Neural crest cell (in vitro differentiated cells): ENCODE results near the gene RANBP17. TPM values are rescaled to one million over a fixed set of nuclear protein-coding genes. Genes with fewer than 3 reads are reported as not detected.

ENCODE experiments used
- DNase-seq: peaks from one replicate; pipeline ENCODE4 v3.0.0; 2021; ENCODE audit warnings: low read depth, mixed read lengths, low spot score
- H3K27ac Mint-ChIP-seq: one replicate; pipeline ENCODE4 v1.8.0; 2021; ENCODE audit warnings: mild to moderate bottlenecking, mixed read lengths; ENCODE audit not compliant: unreplicated experiment
- H3K27me3 Mint-ChIP-seq: 2 replicates; pipeline ENCODE4 v1.8.0; 2021; ENCODE audit warnings: low read depth, mild to moderate bottlenecking, mixed read lengths
- H3K36me3 Mint-ChIP-seq: 2 replicates; pipeline ENCODE4 v1.8.0; 2021; ENCODE audit warnings: low read depth, mild to moderate bottlenecking, mixed read lengths
- H3K4me1 Mint-ChIP-seq: 2 replicates; pipeline ENCODE4 v1.8.0; 2021; ENCODE audit warnings: mixed read lengths
- H3K4me3 Mint-ChIP-seq: one replicate; pipeline ENCODE4 v1.8.0; 2021; ENCODE audit warnings: mild to moderate bottlenecking, mixed read lengths
- H3K9me3 Mint-ChIP-seq: 2 replicates; pipeline ENCODE4 v1.8.0; 2021; ENCODE audit warnings: mixed read lengths
- CTCF ChIP-seq: fragments of 200-600 bp; sonication (generic); conservative IDR thresholded peaks from 2 replicates; pipeline ENCODE4 v1.5.0; 2021; ENCODE audit warnings: antibody characterized with exemption, mild to moderate bottlenecking
- total RNA-seq: library from RNA; stranded (reverse); gene quantifications from 2 replicates; pipeline ENCODE4 v1.2.1, GENCODE V29; 2021

Gene RANBP17
- total RNA-seq, 1 donor from 2014 or later: 26.9 TPM

- no peak for TF ChIP-seq CTCF
- Mint-ChIP-seq H3K4me3 (no peak overlapping the region), H3K4me1 (no peaks in the 10 kb centered on the region), H3K36me3 (peaks cover 3% of the 10 kb centered on the region), H3K27ac (no peak overlapping the region), H3K9me3 (peaks cover 3% of the 10 kb centered on the region), H3K27me3 (no peaks in the 10 kb centered on the region)
- DNase-seq: no peak
These were observed 276.1 kb downstream of the RANBP17 start for GRCh38 chr5:171137768-171138525.

- no peaks in the 10 kb centered on the region for H3K4me1 Mint-ChIP-seq
- peaks cover 3% of the 10 kb centered on the region for H3K9me3 Mint-ChIP-seq
- no peak for TF ChIP-seq CTCF
- no peaks in the 10 kb centered on the region for H3K27me3 Mint-ChIP-seq
- no peak overlapping the region for H3K4me3 Mint-ChIP-seq
- peaks cover 3% of the 10 kb centered on the region for H3K36me3 Mint-ChIP-seq
- DNase-seq: no peak
- no peak overlapping the region for H3K27ac Mint-ChIP-seq
These were observed 277.4 kb downstream of the RANBP17 start for GRCh38 chr5:171139227-171139626.

- Mint-ChIP-seq H3K9me3 (peaks cover 3% of the 10 kb centered on the region), H3K4me3 (no peak overlapping the region)
- DNase-seq: no peak
These were observed 280.8 kb downstream of the RANBP17 start for GRCh38 chr5:171142617-171143016.

GRCh38 chr5:171143171-171143570, 281.4 kb downstream of the RANBP17 start:
- Mint-ChIP-seq H3K4me3 (no peak overlapping the region), H3K27me3 (no peaks in the 10 kb centered on the region), H3K4me1 (no peaks in the 10 kb centered on the region), H3K9me3 (peaks cover 3% of the 10 kb centered on the region), H3K36me3 (peaks cover 3% of the 10 kb centered on the region), H3K27ac (no peak overlapping the region)
- no peak for TF ChIP-seq CTCF
- DNase-seq: no peak

More at GRCh38 chr5:171142617-171143016, 280.8 kb downstream of the RANBP17 start:
- H3K27ac Mint-ChIP-seq: no peak overlapping the region
- H3K27me3 Mint-ChIP-seq: no peaks in the 10 kb centered on the region
- H3K36me3 Mint-ChIP-seq: peaks cover 3% of the 10 kb centered on the region
- H3K4me1 Mint-ChIP-seq: no peaks in the 10 kb centered on the region
- no peak for TF ChIP-seq CTCF

- H3K36me3 Mint-ChIP-seq: peaks cover 3% of the 10 kb centered on the region
- no peaks in the 10 kb centered on the region for H3K27me3 Mint-ChIP-seq
These were observed 282.1 kb downstream of the RANBP17 start for GRCh38 chr5:171143926-171144325.

More at GRCh38 chr5:171143926-171144325, 282.1 kb downstream of the RANBP17 start:
- Mint-ChIP-seq H3K9me3 (peaks cover 3% of the 10 kb centered on the region), H3K27ac (no peak overlapping the region), H3K4me3 (no peak overlapping the region), H3K4me1 (no peaks in the 10 kb centered on the region)
- no peak for TF ChIP-seq CTCF
- DNase-seq: no peak
